CD4-positive, alpha-beta T cell treated with Interferon alpha-2 for 1 hour (primary cell): Measurements from ENCODE around the gene CRYBA1.
"Not testable (repeated sequence)": the region's sequence is repeated elsewhere in the genome, so short reads cannot be mapped to it uniquely, and the experiment has no call there.

Source experiments
- DNase-seq, 2 donors: peaks; one replicate each; pipeline ENCODE4 v3.0.0-alpha.2; 2020 to 2022

The CRYBA1 gene, protein sequence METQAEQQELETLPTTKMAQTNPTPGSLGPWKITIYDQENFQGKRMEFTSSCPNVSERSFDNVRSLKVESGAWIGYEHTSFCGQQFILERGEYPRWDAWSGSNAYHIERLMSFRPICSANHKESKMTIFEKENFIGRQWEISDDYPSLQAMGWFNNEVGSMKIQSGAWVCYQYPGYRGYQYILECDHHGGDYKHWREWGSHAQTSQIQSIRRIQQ

GRCh38 chr17:29246628-29247027 lies at the start of gene CRYBA1:
Gene CRYBA1 (plus strand): TSS chr17:29246859. CDS start chr17:29246864, 5 bp downstream.
- no peak for DNase-seq

DNA sequence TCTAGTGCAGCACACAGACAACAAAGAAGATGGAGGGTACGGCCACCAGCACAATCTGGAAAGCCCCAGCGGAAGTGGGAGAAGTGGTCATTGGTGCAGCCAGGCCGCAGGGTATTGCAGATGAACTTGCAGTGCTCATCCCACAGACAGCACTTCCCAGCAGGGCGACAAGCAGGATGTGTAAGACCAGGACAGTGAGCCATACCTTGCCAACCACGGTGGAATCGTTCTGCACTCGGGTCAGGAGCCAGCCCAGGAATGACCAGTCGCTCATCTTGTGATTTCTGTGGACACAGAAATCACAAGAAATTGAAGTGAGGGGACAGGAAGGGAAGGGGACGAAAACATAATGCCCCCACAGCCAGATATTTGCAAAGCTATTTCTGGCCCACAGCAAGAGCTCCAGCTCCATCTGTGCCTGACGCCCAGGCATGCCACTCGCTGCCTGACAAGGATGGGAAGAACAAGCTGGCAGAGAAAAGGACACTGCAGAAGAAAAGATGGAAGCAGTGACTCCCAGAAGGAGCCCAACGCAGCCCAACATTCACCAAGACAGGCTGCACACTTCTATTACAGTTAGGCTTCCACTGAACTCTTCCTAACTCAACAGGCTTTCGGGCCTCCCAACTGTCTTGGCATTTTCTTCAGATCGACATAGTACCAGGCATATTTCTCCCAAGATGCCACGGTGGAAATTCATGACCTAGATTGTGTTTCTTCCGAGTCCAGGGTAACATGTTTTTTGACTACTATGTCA lies 49.0 kb upstream of the CRYBA1 start:
- no peak for DNase-seq

GRCh38 chr17:29204068-29204804 lies 42.4 kb upstream of the CRYBA1 start:
- DNase-seq = not testable (repeated sequence)

DNA sequence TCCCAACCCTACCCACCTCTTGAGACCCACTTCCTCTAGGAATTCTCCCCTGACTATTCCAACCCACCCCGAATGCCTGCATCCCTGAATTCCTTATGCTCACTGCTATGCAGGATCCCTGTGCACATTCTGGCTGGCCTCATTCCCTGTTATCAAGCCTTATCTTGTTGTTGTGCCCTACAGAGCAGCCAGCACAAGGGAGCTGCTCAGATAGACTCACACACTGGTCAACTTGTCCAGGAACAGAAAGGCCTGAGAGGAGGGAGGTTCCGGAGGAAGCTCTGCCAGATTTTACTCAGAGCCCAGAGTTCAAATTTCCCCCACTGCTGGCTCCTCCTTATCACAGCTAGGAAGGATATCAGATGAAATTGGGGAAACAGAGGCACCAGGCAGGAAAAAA lies 41.6 kb upstream of the CRYBA1 start:
- DNase-seq = no peak

GRCh38 chr17:29207975-29208374 lies 38.7 kb upstream of the CRYBA1 start:
- no peak for DNase-seq

DNA sequence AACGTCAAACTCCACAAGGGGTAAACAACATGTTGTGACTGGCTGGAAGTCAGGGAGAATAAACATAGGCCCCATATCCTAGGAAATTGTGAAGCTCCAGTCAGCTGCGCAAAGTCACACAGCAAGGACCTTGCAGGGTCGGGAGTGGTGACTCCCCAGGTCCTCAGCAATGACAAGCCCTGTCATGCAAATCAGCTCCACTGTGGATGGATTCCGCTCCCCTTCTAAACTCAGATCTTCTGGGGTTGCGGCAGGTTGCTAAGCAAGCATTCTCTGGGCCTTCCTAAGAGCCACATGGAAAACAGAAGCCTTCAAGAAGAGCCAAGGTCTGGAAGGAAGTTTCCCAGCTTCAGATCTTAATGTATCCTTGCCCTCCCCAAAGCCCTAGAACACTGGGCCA lies 37.6 kb upstream of the CRYBA1 start:
- no peak for DNase-seq

DNA sequence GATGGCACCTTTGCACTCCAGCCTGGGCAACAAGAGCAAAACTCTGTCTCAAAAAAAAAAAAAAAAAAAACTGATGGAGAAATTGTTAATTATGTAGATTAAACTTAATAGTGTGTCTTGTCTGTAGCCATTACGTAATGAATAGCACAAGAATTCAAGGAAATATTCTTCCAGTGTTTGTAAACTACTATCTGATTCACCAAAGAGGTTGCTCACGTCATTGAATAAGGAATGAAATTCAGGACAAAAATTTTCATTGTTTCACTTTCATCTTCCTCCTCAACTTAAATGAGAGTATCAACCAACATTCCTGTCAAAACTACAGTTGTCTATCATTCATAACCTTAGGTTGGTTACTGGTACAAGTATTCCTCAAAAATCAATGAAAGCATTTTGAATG lies 35.8 kb upstream of the CRYBA1 start:
- DNase-seq = no peak

DNA sequence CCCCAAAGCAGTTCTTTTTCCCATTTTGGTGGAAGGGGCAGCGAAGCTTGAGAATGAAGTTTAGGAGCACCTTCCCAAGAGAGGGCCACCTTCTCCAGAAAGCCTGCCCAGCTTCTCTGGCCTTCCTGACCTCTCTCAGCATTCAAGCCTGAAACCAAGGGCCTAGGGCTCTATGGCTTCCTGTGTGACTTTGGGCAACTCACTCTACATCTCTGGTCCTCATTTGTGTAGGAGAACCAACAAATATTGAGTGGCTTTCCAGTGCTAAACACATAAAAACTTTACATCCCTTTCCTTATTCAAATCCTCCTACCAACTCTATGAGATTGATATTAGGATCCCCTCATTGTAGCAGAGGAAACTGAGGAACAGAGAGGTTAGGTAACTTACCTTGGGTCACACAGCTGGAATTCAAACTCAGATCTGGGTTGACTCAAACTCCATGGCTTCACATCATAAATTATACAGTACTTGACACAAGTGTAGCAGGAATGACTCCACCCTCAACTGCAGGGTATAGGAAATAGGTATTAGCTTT lies 34.5 kb upstream of the CRYBA1 start:
- DNase-seq = no peak

DNA sequence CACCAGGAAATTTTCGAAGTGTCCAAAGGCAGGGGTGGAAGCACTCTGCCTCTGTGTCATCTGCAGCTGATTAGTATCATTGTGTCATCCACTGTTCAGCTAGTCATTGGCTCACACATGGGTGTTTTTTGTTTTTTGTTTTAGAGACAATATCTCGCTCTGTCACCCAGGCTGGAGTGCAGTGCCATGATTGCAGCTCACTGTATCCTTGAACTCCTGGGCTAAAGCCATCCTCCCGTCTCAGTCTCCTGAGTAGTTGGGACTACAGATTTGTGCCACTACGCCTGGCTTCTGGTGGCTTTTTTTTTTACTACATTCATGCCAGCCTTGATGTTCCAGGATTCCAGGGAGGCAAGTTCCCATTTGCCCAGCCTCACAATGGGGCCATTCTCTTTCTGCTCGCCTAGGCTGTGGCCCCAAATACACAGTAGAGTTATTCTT lies 34.0 kb upstream of the CRYBA1 start:
- DNase-seq = no peak

- DNase-seq = peak in 1 of 2 donors; percentile 50
Observed at GRCh38 chr17:29214215-29215146, 32.2 kb upstream of the CRYBA1 start.

DNA sequence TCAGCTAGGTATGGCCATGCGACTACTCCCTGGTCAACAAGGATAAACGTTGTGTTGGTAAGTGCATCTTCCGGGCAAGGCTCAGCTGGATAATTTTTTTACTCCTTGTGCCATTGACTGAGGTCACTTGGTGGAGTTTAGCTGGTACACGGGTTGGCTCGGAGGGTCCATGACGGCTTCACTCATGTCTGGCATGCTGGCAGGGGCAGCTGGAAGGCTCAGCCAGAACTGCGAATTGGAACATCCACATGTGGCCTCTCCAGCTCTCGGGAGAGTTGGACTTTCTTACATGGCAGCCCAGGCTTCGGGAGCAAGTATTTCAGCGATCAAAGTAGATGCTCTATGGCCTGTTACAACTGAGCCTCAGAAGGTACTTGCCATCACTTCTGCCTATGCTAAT lies 31.5 kb upstream of the CRYBA1 start:
- no peak for DNase-seq

- no peak for DNase-seq
Observed at GRCh38 chr17:29215717-29216116, 30.9 kb upstream of the CRYBA1 start.

DNA sequence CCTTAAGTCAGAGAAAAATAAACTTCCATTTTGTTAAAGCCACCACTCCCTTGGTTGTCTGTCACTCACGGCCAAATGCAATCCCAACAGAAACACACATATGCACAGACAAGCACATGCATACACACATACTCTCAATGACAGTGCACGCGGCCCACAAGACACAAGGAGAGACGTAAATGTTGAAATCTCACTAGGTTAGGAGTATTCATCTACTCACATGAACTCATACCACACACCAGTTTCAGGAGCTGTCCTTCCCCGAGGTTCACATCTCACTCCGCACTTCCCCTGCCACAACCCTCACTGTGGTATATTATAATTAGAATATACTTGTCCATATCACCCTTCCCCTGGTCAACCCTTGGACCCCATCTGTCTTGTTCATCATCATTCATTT lies 30.5 kb upstream of the CRYBA1 start:
- no peak for DNase-seq

DNA sequence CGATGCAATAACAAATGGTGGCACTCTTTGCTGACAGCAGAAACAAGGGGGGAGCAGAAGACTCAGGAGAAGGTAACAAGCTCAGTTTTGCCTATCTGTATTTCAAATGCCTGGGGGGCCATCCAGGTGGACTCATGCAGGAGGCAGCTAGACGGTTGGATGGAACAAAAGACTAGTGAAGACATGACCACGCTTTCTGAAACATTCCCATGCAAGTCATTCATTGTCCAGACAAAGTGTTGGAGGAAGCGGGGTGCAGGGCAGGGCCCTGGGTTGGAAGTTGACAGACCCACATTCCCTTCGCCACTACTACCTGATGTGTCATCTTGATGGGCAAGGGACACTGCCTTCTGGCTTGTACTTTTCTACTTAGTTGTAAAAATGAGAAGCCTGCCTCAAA lies 29.8 kb upstream of the CRYBA1 start:
- DNase-seq = no peak

DNA sequence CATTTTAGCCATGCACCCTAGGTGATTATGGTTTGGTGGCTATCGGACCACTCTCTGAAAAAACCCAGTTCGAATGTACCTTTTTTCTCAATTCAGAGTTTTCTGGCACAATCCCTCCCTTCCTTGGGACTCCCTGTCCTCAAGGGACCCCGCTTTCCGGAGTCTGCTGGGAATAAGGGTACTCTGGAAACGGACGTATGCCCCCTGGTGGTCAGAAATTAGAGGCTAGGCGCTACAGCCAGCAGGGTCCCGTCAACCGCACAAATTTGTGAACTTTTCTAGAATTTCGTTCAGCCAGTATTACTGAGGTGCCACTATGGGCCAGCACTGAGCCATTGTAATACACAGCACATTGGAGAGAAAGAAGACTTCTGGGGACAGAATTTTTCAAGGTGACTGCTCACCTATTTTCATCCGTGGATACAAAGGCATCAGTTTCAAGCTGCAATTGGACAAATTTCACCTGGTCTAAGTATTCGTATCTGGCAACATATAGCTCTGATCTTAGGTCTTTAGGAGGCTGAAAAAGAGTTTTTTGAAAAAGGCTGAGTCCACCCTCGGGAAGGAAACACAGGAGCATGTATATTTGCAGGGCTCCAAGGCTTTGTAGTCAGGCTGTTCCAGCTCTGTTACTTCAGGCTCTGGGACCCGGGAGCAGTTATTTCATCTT lies 27.1 kb upstream of the CRYBA1 start:
- peak; percentile 65 to 76 for DNase-seq

GRCh38 chr17:29221338-29221737 lies 25.3 kb upstream of the CRYBA1 start:
- not testable (repeated sequence) for DNase-seq

DNA sequence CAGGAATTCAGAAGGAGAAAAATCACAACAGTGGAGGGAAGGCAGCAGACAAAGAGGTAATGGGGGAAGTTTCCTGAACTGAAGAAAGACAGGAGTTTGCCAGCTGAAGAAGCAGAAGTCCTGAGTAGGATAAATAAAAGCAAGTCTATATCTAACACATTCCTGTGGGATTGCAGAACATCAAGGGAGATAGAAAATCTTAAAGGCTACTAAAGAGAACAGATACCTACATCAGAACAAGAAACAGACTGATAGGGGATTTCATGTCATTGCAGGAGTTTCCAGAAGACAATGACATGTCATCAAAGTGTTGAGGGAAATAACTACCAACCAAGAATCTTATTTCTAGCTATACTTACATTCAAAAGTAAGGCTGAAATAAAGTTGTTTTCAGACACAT lies 21.3 kb upstream of the CRYBA1 start:
- no peak for DNase-seq

DNA sequence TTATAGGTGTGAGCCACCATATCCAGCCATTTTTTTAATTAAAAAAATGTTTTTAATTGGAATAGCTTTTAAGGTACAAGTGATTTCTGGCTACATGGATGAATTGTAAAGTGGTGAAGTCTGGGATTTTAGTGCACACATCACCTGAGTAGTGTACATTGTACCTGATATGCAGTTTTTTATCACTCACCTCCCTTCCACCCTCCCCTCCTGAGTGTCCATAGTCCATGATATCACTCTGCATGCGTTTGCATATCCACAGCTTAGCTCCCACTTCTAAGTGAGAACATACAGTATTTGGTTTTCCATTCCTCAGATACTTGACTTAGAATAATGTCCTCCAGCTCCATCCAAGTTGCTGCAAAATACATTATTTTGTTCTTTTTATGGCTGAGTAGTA lies 13.4 kb upstream of the CRYBA1 start:
- no peak for DNase-seq

DNA sequence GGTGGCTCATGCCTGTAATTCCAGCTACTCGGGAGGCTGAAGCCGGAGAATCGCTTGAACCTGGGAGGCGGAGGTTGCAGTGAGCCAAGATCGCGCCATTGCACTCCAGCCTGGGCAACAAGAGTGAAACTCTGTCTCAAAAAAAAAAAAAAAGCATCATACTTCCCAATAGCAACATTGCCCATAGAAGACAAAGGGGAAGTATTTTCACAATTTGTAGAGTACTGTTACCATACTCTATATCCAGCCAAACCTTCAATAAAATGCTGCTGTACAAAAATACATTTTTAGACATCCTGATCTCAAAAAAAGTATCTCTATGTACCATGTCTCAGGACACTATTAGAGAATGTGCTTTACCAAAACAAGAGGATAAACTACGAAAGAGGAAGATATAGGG lies 11.7 kb upstream of the CRYBA1 start:
- DNase-seq = not testable (repeated sequence)

GRCh38 chr17:29235904-29236303 lies 10.8 kb upstream of the CRYBA1 start:
- DNase-seq = no peak

GRCh38 chr17:29237476-29238132 lies 9.1 kb upstream of the CRYBA1 start:
- no peak for DNase-seq
